Adipocyte (in vitro differentiated cells): ENCODE results near the gene TFEC.

Experiments used
- DNase-seq: peaks from one replicate; pipeline ENCODE4 v3.0.0-alpha.2; 2015; ENCODE audit warnings: low read depth
- H3K27me3 ChIP-seq: replicated peaks from 2 replicates; pipeline ENCODE4 v1.7.0; 2013; ENCODE audit warnings: mild to moderate bottlenecking, low read length, moderate library complexity; ENCODE audit not compliant: control insufficient read depth, insufficient read depth
- H3K36me3 ChIP-seq: 2 replicates; pipeline ENCODE4 v1.7.0; 2013; ENCODE audit warnings: low read length, mild to moderate bottlenecking, moderate library complexity; ENCODE audit not compliant: control insufficient read depth, insufficient read depth, severe bottlenecking
- H3K4me1 ChIP-seq: 2 replicates; pipeline ENCODE4 v1.7.0; 2013; ENCODE audit warnings: mild to moderate bottlenecking, low read length, moderate library complexity; ENCODE audit not compliant: control insufficient read depth, insufficient read depth
- H3K4me3 ChIP-seq: 2 replicates; pipeline ENCODE4 v1.7.0; 2013; ENCODE audit warnings: mild to moderate bottlenecking, low read length, moderate library complexity
- H3K9ac ChIP-seq: 2 replicates; pipeline ENCODE4 v1.7.0; 2013; ENCODE audit warnings: mild to moderate bottlenecking, low read length, moderate library complexity
- H3K9me3 ChIP-seq: 2 replicates; pipeline ENCODE4 v1.7.0; 2013; ENCODE audit warnings: mild to moderate bottlenecking, low read length, moderate library complexity; ENCODE audit not compliant: control insufficient read depth

Gene TFEC

GRCh38 chr7:115924411-115924810, 106.2 kb downstream of the TFEC start:
- peaks cover 4% of the 10 kb centered on the region for H3K4me1 ChIP-seq
- DNase-seq = no peak
- H3K27me3 ChIP-seq = no peaks in the 10 kb centered on the region
- H3K4me3 ChIP-seq = no peak overlapping the region
- no peak overlapping the region for H3K9ac ChIP-seq
- H3K9me3 ChIP-seq = no peaks in the 10 kb centered on the region
- H3K36me3 ChIP-seq = no peaks in the 10 kb centered on the region

- Histone ChIP-seq H3K36me3 (no peaks in the 10 kb centered on the region), H3K9ac (no peak overlapping the region), H3K9me3 (no peaks in the 10 kb centered on the region), H3K27me3 (no peaks in the 10 kb centered on the region), H3K4me1 (peaks cover 4% of the 10 kb centered on the region), H3K4me3 (no peak overlapping the region)
- no peak for DNase-seq
These were observed 110.2 kb downstream of the TFEC start for GRCh38 chr7:115920367-115920766.

GRCh38 chr7:115914951-115915350, 115.6 kb downstream of the TFEC start:
- DNase-seq = peak; percentile 79

GRCh38 chr7:115911465-115911864, 119.1 kb downstream of the TFEC start:
- H3K9ac ChIP-seq = peak overlapping the region; percentile 72
- H3K36me3 ChIP-seq = no peaks in the 10 kb centered on the region

More at GRCh38 chr7:115914951-115915350, 115.6 kb downstream of the TFEC start:
- Histone ChIP-seq H3K4me3 (no peak overlapping the region), H3K9me3 (no peaks in the 10 kb centered on the region), H3K36me3 (no peaks in the 10 kb centered on the region), H3K9ac (no peak overlapping the region), H3K27me3 (no peaks in the 10 kb centered on the region), H3K4me1 (peaks cover 25% of the 10 kb centered on the region)

GRCh38 chr7:115910541-115911164, 119.9 kb downstream of the TFEC start:
- no peaks in the 10 kb centered on the region for H3K9me3 ChIP-seq
- peak overlapping the region; percentile 56 for H3K4me3 ChIP-seq
- peaks cover 25% of the 10 kb centered on the region for H3K4me1 ChIP-seq
- no peaks in the 10 kb centered on the region for H3K36me3 ChIP-seq
- peak overlapping the region; percentile 72 for H3K9ac ChIP-seq
- DNase-seq = peak; percentile 79
- no peaks in the 10 kb centered on the region for H3K27me3 ChIP-seq

More at GRCh38 chr7:115911465-115911864, 119.1 kb downstream of the TFEC start:
- DNase-seq = peak; percentile 57
- Histone ChIP-seq H3K4me3 (no peak overlapping the region), H3K27me3 (no peaks in the 10 kb centered on the region), H3K4me1 (peaks cover 25% of the 10 kb centered on the region), H3K9me3 (no peaks in the 10 kb centered on the region)

- H3K36me3 ChIP-seq = no peaks in the 10 kb centered on the region
- H3K9me3 ChIP-seq = no peaks in the 10 kb centered on the region
- DNase-seq = peak; percentile 65
- H3K4me1 ChIP-seq = peaks cover 16% of the 10 kb centered on the region
- H3K27me3 ChIP-seq = no peaks in the 10 kb centered on the region
- no peak overlapping the region for H3K9ac ChIP-seq
- no peak overlapping the region for H3K4me3 ChIP-seq
These were observed 123.8 kb downstream of the TFEC start for GRCh38 chr7:115906731-115907130.

GRCh38 chr7:115889669-115889984, 140.9 kb downstream of the TFEC start:
- Histone ChIP-seq H3K9me3 (peaks cover 9% of the 10 kb centered on the region), H3K9ac (no peak overlapping the region), H3K36me3 (no peaks in the 10 kb centered on the region), H3K4me1 (no peaks in the 10 kb centered on the region), H3K4me3 (no peak overlapping the region), H3K27me3 (no peaks in the 10 kb centered on the region)
- no peak for DNase-seq

GRCh38 chr7:115888981-115889668, 141.4 kb downstream of the TFEC start:
- Histone ChIP-seq H3K4me3 (no peak overlapping the region), H3K27me3 (no peaks in the 10 kb centered on the region), H3K9ac (no peak overlapping the region), H3K4me1 (no peaks in the 10 kb centered on the region), H3K9me3 (peaks cover 9% of the 10 kb centered on the region), H3K36me3 (no peaks in the 10 kb centered on the region)
- DNase-seq = no peak

- no peaks in the 10 kb centered on the region for H3K4me1 ChIP-seq
- no peaks in the 10 kb centered on the region for H3K27me3 ChIP-seq
- H3K9ac ChIP-seq = no peak overlapping the region
- peaks cover 9% of the 10 kb centered on the region for H3K9me3 ChIP-seq
- no peaks in the 10 kb centered on the region for H3K36me3 ChIP-seq
- no peak for DNase-seq
- H3K4me3 ChIP-seq = no peak overlapping the region
These were observed 145.0 kb downstream of the TFEC start for GRCh38 chr7:115885550-115885949.
